K562 (cell line): Measurements from ENCODE around the gene TRIM27. TPM values are rescaled to one million over a fixed set of nuclear protein-coding genes. Genes with fewer than 3 reads are reported as not detected.

Experiments used
- ARID2 ChIP-seq: fragments of 450-650 bp; IDR thresholded peaks from 2 replicates; pipeline ENCODE4 v1.6.1; 2017; ENCODE audit warnings: antibody characterized with exemption, mild to moderate bottlenecking
- ARID3A ChIP-seq: IDR thresholded peaks from 2 replicates; pipeline ENCODE4 v1.6.1; 2012; ENCODE audit warnings: low read depth, low read length, improper control_type of control experiment, borderline replicate concordance
- DPF2 ChIP-seq: fragments of 450-650 bp; IDR thresholded peaks from 2 replicates; pipeline ENCODE4 v1.6.1; 2016
- FOXJ2 ChIP-seq: fragments of 200-800 bp; sonication (Bioruptor generic); IDR thresholded peaks from 2 replicates; pipeline ENCODE4 v1.6.1; 2016; ENCODE audit warnings: missing genetic modification characterization, missing compliant biosample characterization
- FOXJ3 ChIP-seq: sonication (generic); formaldehyde crosslinking; IDR thresholded peaks from 2 replicates; pipeline ENCODE4 v1.4.0; 2020; ENCODE audit warnings: mild to moderate bottlenecking, missing genetic modification reagents
- FOXP4 ChIP-seq: sonication (generic); formaldehyde crosslinking; IDR thresholded peaks from 2 replicates; pipeline ENCODE4 v1.8.0; 2022; ENCODE audit warnings: mild to moderate bottlenecking, missing genetic modification reagents, borderline replicate concordance
- KDM5B ChIP-seq: fragments of 200-600 bp; sonication (generic); IDR thresholded peaks from 2 replicates; pipeline ENCODE4 v1.6.1; 2012; ENCODE audit warnings: low read depth, mild to moderate bottlenecking, moderate library complexity, low read length, control low read depth, inconsistent platforms; ENCODE audit not compliant: insufficient replicate concordance
- NBN ChIP-seq: fragments of 450-650 bp; IDR thresholded peaks from 2 replicates; pipeline ENCODE4 v1.6.1; 2016; ENCODE audit warnings: low read depth, mild to moderate bottlenecking
- NEUROD1 ChIP-seq: fragments of 150-350 bp; IDR thresholded peaks from 2 replicates; pipeline ENCODE4 v1.6.1; 2014; ENCODE audit warnings: borderline replicate concordance, low read length, low read depth; ENCODE audit not compliant: partially characterized antibody
- RUNX1 ChIP-seq: sonication (generic); IDR thresholded peaks from 2 replicates; pipeline ENCODE4 v1.6.1; 2016; ENCODE audit warnings: antibody characterized with exemption, low read depth
- SMAD1 ChIP-seq: fragments of 150-350 bp; IDR thresholded peaks from 2 replicates; pipeline ENCODE4 v1.6.1; 2014; ENCODE audit warnings: low read length, low read depth; ENCODE audit not compliant: partially characterized antibody
- TARDBP ChIP-seq: fragments of 450-650 bp; IDR thresholded peaks from 2 replicates; pipeline ENCODE4 v1.6.1; 2016
- TSC22D4 ChIP-seq: fragments of 450-650 bp; IDR thresholded peaks from 2 replicates; pipeline ENCODE4 v1.6.1; 2016; ENCODE audit warnings: missing genetic modification characterization, missing biosample characterization, control low read depth
- ZBTB9 ChIP-seq: fragments of 450-650 bp; formaldehyde crosslinking; IDR thresholded peaks from 2 replicates; pipeline ENCODE4 v1.4.0; 2020; ENCODE audit warnings: mild to moderate bottlenecking, moderate library complexity
- ZKSCAN8 ChIP-seq: fragments of 200-800 bp; sonication (Bioruptor generic); IDR thresholded peaks from 2 replicates; pipeline ENCODE4 v1.6.1; 2016; ENCODE audit warnings: missing genetic modification characterization, missing compliant biosample characterization
- polyA plus RNA-seq, 8 experiments: library from polyadenylated mRNA; depleted of rRNA in 4 of 8; stranded (reverse) in 5 of 8; unstranded in 3 of 8; fragments of >200 nt; fragmentation: Nextera tagmentation in 2 of 8; fragmentation: Illumina TruSeq in 1 of 8; extraction: Ambion mirVana in 2 of 8; extraction: Trizol in 1 of 8; gene quantifications; 2 replicates each; pipeline versions ENCODE4 v1.2.1 to v1.2.3, GENCODE V29; 2011 to 2014; ENCODE audit warnings: inconsistent platforms in 1 of 8, missing spikeins in 1 of 8
- total RNA-seq, 7 experiments: library from RNA; depleted of rRNA in 6 of 7; stranded (reverse); fragments of >200 nt in 6 of 7; fragmentation: Illumina TruSeq in 2 of 7; extraction: Trizol in 2 of 7; gene quantifications; 2 replicates each; pipeline versions ENCODE4 v1.2.1 to v1.2.3, GENCODE V29; 2011 to 2021; ENCODE audit warnings: low replicate concordance in 1 of 7
- TF ChIP-seq, protein P1 (sequence below): sonication (generic); formaldehyde crosslinking; IDR thresholded peaks from 2 replicates; pipeline ENCODE4 v1.8.0; 2023; ENCODE audit warnings: mild to moderate bottlenecking, missing genetic modification reagents
- TF ChIP-seq, protein P2 (sequence below), 3 experiments: IDR thresholded peaks in 2 of 3; conservative IDR thresholded peaks in 1 of 3; 2 replicates each; pipeline ENCODE4 v1.5.1; 2011 to 2012; ENCODE audit warnings: low read length in 3 of 3, mild to moderate bottlenecking in 3 of 3, control low read depth in 2 of 3, improper control_type of control experiment in 1 of 3, inconsistent platforms in 1 of 3, low read depth in 1 of 3, mixed read lengths in 1 of 3, moderate library complexity in 1 of 3; ENCODE audit not compliant: insufficient read depth in 2 of 3

Gene TRIM27
- total and polyA plus RNA-seq, 9 of the 15 experiments (the other 6 are each of a cell fraction or from before 2014, with no cell fraction given): 37.7 to 235 (median 122) TPM

- TF ChIP-seq ARID3A: no peak
- peak; percentile 46; the same call in 1 of the 2 replicates for TF ChIP-seq NBN
- peak; percentile 37 for TF ChIP-seq NEUROD1
- TF ChIP-seq FOXP4: no peak
- TF ChIP-seq TARDBP: no peak
- peak; percentile 91 for TF ChIP-seq KDM5B
- no peak for TF ChIP-seq RUNX1
- TF ChIP-seq, protein P1, sequence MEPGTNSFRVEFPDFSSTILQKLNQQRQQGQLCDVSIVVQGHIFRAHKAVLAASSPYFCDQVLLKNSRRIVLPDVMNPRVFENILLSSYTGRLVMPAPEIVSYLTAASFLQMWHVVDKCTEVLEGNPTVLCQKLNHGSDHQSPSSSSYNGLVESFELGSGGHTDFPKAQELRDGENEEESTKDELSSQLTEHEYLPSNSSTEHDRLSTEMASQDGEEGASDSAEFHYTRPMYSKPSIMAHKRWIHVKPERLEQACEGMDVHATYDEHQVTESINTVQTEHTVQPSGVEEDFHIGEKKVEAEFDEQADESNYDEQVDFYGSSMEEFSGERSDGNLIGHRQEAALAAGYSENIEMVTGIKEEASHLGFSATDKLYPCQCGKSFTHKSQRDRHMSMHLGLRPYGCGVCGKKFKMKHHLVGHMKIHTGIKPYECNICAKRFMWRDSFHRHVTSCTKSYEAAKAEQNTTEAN (CRISPR knock-in tag): no peak
- TF ChIP-seq FOXJ3 (CRISPR knock-in tag): no peak
- no peak for TF ChIP-seq TSC22D4 (tag)
- TF ChIP-seq ARID2: no peak
- no peak for TF ChIP-seq DPF2
- no peak for TF ChIP-seq ZBTB9 (CRISPR knock-in tag)
- TF ChIP-seq ZKSCAN8 (CRISPR knock-in tag): no peak
- TF ChIP-seq FOXJ2: no peak
- peak; percentile 83 for TF ChIP-seq SMAD1
- TF ChIP-seq, protein P2, sequence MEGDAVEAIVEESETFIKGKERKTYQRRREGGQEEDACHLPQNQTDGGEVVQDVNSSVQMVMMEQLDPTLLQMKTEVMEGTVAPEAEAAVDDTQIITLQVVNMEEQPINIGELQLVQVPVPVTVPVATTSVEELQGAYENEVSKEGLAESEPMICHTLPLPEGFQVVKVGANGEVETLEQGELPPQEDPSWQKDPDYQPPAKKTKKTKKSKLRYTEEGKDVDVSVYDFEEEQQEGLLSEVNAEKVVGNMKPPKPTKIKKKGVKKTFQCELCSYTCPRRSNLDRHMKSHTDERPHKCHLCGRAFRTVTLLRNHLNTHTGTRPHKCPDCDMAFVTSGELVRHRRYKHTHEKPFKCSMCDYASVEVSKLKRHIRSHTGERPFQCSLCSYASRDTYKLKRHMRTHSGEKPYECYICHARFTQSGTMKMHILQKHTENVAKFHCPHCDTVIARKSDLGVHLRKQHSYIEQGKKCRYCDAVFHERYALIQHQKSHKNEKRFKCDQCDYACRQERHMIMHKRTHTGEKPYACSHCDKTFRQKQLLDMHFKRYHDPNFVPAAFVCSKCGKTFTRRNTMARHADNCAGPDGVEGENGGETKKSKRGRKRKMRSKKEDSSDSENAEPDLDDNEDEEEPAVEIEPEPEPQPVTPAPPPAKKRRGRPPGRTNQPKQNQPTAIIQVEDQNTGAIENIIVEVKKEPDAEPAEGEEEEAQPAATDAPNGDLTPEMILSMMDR (IDR thresholded peaks at IDR 0.05 in 2 of 3, conservative IDR thresholded peaks at IDR 0.05 in 1 of 3; ENCODE audit: insufficient read depth in 2 of 3, low read depth in 1 of 3, low read length in 3 of 3): no peak
These were observed 28.5 kb downstream of the TRIM27 start (continued) for GRCh38 chr6:28895131-28895812.
